Common myeloid progenitor, CD34-positive (primary cell): ENCODE results near the gene WWOX.
A peak's percentile ranks its signal among the peaks of the same experiment; 100 is the strongest.

Source experiments
- CTCF ChIA-PET: fragments of 350-600 bp; sonication (Branson Sonifier 250); formaldehyde crosslinking; loops from one replicate; lab custom pipeline; 2021; ENCODE audit warnings: antibody characterized with exemption; lab: Charles Lee
- POLR2A ChIA-PET: fragments of 350-600 bp; sonication (Branson Sonifier 250); formaldehyde crosslinking; loops from one replicate; lab custom pipeline; 2021; ENCODE audit warnings: antibody characterized with exemption; lab: Charles Lee
- DNase-seq, 3 donors: peaks; one replicate each; pipeline versions ENCODE4 v3.0.0 to v3.0.0-alpha.2; 2013
- H3K27ac ChIP-seq, 2 experiments: 1 replicate in 1 of 2; 2 replicates in 1 of 2; pipeline ENCODE4 v1.7.0; 2013; ENCODE audit warnings: inconsistent platforms in 2 of 2, low read length in 2 of 2, mild to moderate bottlenecking in 2 of 2, low read depth in 1 of 2, moderate library complexity in 1 of 2; ENCODE audit not compliant: severe bottlenecking in 2 of 2, insufficient read depth in 1 of 2, poor library complexity in 1 of 2
- H3K27me3 ChIP-seq, 5 experiments: replicated peaks in 2 of 5; 1 replicate in 3 of 5; 2 replicates in 2 of 5; pipeline versions ENCODE4 v1.6.1 to v1.7.0; 2013; ENCODE audit warnings: low read length in 4 of 5, mild to moderate bottlenecking in 2 of 5, moderate library complexity in 2 of 5, inconsistent platforms in 1 of 5; ENCODE audit not compliant: insufficient read depth in 5 of 5, control insufficient read depth in 4 of 5
- H3K36me3 ChIP-seq, 4 experiments: 1 replicate in 2 of 4; 2 replicates in 2 of 4; pipeline versions ENCODE4 v1.6.1 to v1.7.0; 2013; ENCODE audit warnings: low read length in 3 of 4, control low read depth in 1 of 4, mild to moderate bottlenecking in 1 of 4; ENCODE audit not compliant: control insufficient read depth in 4 of 4, insufficient read depth in 4 of 4
- H3K4me1 ChIP-seq, 4 experiments: 1 replicate in 3 of 4; 2 replicates in 1 of 4; pipeline versions ENCODE4 v1.6.1 to v1.7.1; 2013; ENCODE audit warnings: low read length in 3 of 4, mild to moderate bottlenecking in 3 of 4, control low read depth in 1 of 4, inconsistent platforms in 1 of 4, moderate library complexity in 1 of 4; ENCODE audit not compliant: control insufficient read depth in 4 of 4, insufficient read depth in 4 of 4; ENCODE audit errors: control extremely low read depth in 1 of 4
- H3K4me3 ChIP-seq, 7 experiments: 1 replicate in 4 of 7; 2 replicates in 3 of 7; pipeline versions ENCODE4 v1.5.1 to v1.7.0; 2013; ENCODE audit warnings: mild to moderate bottlenecking in 7 of 7, low read length in 6 of 7, moderate library complexity in 6 of 7, inconsistent platforms in 2 of 7, low read depth in 2 of 7, control low read depth in 1 of 7; ENCODE audit not compliant: insufficient read depth in 4 of 7, control insufficient read depth in 1 of 7; ENCODE audit errors: extremely low read depth in 1 of 7
- H3K9me3 ChIP-seq, 5 experiments: 1 replicate in 4 of 5; 2 replicates in 1 of 5; pipeline versions ENCODE4 v1.6.1 to v1.7.1; 2013; ENCODE audit warnings: low read length in 4 of 5, mild to moderate bottlenecking in 2 of 5, inconsistent platforms in 1 of 5, low read depth in 1 of 5, moderate library complexity in 1 of 5; ENCODE audit not compliant: control insufficient read depth in 4 of 5, insufficient read depth in 2 of 5; ENCODE audit errors: control extremely low read depth in 1 of 5
- WGBS: methylation state at CpG from one replicate; pipeline ENCODE4 v1.1.5; 2013; ENCODE audit not compliant: insufficient coverage; 5-methylcytosine and 5-hydroxymethylcytosine counted together

Gene WWOX

GRCh38 chr16:78438219-78438618 is 338.8 kb downstream of the WWOX start:
- 86% methylated on average over 4 of the region's 4 CpGs for WGBS
- CTCF ChIA-PET: no interaction called here

GRCh38 chr16:78438632-78439031 is 339.2 kb downstream of the WWOX start:
- Histone ChIP-seq H3K9me3 (no peaks in the 10 kb centered on the region), H3K4me3 (no peak overlapping the region), H3K27me3 (no peaks in the 10 kb centered on the region), H3K27ac (no peak overlapping the region), H3K36me3 (peaks cover 0 to 6% (median 2%) of the 10 kb centered on the region in 4 experiments), H3K4me1 (peaks cover 0 to 6% (median 0%) of the 10 kb centered on the region in 4 experiments)
- POLR2A ChIA-PET: no interaction called here
- no peak for DNase-seq
- CTCF ChIA-PET: no interaction called here
- 100% methylated on average over 5 of the region's 13 CpGs for WGBS

More at GRCh38 chr16:78438219-78438618, 338.8 kb downstream of the WWOX start:
- POLR2A ChIA-PET: no interaction called here
- Histone ChIP-seq H3K4me3 (no peak overlapping the region), H3K4me1 (peaks cover 0 to 2% (median 0%) of the 10 kb centered on the region in 4 experiments), H3K9me3 (no peaks in the 10 kb centered on the region), H3K36me3 (peaks cover 0 to 8% (median 2%) of the 10 kb centered on the region in 4 experiments), H3K27ac (no peak overlapping the region), H3K27me3 (no peaks in the 10 kb centered on the region)
- peak in 1 of 3 donors; percentile 12 for DNase-seq

- 100% methylated on average over 1 of the region's 2 CpGs for WGBS
- POLR2A ChIA-PET: no interaction called here
- CTCF ChIA-PET: interaction anchor here (1.2 kb wide), 1 partner anchor 14 kb away, joined by 4 read pairs; no protein-coding TSS in a partner anchor
These were observed 340.2 kb downstream of the WWOX start for GRCh38 chr16:78439646-78440045.

GRCh38 chr16:78441298-78441697 is 341.8 kb downstream of the WWOX start:
- Histone ChIP-seq H3K27me3 (no peaks in the 10 kb centered on the region), H3K4me1 (peaks cover 0 to 13% (median 0%) of the 10 kb centered on the region in 4 experiments), H3K36me3 (no peaks in the 10 kb centered on the region), H3K27ac (no peak overlapping the region), H3K4me3 (no peak overlapping the region), H3K9me3 (no peaks in the 10 kb centered on the region)
- WGBS: 100% methylated on average over 3 of the region's 5 CpGs
- no peak for DNase-seq
- CTCF ChIA-PET: interaction anchor here (0.6 kb wide), 1 partner anchor 17 kb away, joined by 3 read pairs; no protein-coding TSS in a partner anchor
- POLR2A ChIA-PET: no interaction called here

More at GRCh38 chr16:78439646-78440045, 340.2 kb downstream of the WWOX start:
- no peaks in the 10 kb centered on the region for H3K27me3 ChIP-seq
- no peak for DNase-seq
- no peaks in the 10 kb centered on the region for H3K36me3 ChIP-seq
- H3K27ac ChIP-seq: no peak overlapping the region
- H3K9me3 ChIP-seq: no peaks in the 10 kb centered on the region
- peaks cover 0 to 13% (median 0%) of the 10 kb centered on the region in 4 experiments for H3K4me1 ChIP-seq
- H3K4me3 ChIP-seq: no peak overlapping the region

DNA sequence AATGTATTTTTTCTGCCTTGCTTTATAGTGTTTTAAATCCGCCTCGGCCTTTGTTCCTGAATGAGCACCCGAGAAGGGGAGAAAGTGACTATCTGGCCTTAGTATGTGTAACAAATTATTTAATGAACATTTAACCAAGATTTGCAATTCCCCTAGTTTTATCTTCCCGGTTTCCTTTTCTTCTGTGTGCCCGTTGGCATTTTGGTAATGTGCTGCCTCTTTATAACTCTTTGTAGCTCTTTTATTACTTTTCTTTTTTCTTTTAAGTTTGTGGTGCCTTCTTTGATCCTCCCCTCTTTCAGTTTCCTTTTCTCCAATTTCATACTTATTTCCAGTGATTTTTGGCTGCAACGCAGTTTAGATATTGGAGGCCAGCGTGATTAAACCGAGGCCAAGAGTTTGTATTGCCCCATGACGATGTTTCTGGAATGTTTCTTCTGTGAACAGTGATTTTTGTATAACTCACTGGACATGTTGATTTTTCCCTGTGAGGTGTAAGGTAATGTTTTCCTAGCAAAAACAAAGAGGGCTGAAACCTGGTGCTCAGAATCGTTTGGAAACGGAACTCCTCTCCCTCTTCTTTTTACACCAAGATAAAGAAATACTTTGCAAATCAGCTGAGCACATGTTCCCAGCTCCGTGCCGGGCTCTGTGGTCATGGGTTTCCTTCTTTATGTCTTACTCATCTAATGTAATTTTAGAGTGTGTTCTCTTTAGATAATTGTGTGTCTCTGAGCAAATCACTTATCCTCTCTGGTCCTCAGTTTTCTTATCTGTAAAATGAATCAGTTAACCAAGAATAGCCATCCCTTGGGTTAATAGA is 344.3 kb downstream of the WWOX start:
- Histone ChIP-seq H3K36me3 (peaks cover 0 to 2% (median 0%) of the 10 kb centered on the region in 4 experiments), H3K4me1 (peaks cover 0 to 13% (median 0%) of the 10 kb centered on the region in 4 experiments), H3K27ac (no peak overlapping the region), H3K4me3 (peak overlapping the region in 1 of 7 experiments; percentile 5), H3K27me3 (no peaks in the 10 kb centered on the region), H3K9me3 (no peaks in the 10 kb centered on the region)
- 96% methylated on average over 4 of the region's 13 CpGs for WGBS
- CTCF ChIA-PET: no interaction called here
- peak; percentile 38 to 78 (median 62) for DNase-seq
- POLR2A ChIA-PET: interaction anchor here (1.2 kb wide), 1 partner anchor 15 kb away, joined by 5 read pairs; no protein-coding TSS in a partner anchor

DNA sequence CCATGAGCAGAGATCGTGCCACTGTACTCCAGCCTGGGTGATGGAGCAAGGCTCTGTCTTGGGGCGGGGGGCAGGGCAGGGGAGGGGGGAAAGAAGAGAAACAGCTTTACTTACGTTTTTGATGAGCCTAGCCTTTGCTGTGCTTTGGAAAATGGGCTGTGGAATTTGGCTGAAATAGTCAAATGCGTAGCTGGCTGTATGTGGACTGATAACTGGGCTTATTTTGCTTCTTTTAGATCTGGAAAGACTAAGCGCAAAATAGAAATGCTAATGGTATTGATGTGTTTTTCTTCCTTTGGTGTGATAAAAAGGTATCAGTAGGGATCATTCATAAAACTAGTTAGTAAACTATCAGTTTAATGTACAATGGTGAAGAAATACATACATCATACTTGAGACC is 346.4 kb downstream of the WWOX start:
- no peak for DNase-seq
- H3K4me3 ChIP-seq: no peak overlapping the region
- H3K36me3 ChIP-seq: peaks cover 0 to 2% (median 0%) of the 10 kb centered on the region in 4 experiments
- no peaks in the 10 kb centered on the region for H3K27me3 ChIP-seq
- peaks cover 0 to 13% (median 0%) of the 10 kb centered on the region in 4 experiments for H3K4me1 ChIP-seq
- WGBS: 97% methylated on average over 3 of the region's 5 CpGs
- ChIA-PET POLR2A (interaction anchor here (0.6 kb wide), 1 partner anchor 11 kb away, joined by 3 read pairs; no protein-coding TSS in a partner anchor), CTCF (no interaction called here)
- H3K9me3 ChIP-seq: no peaks in the 10 kb centered on the region
- H3K27ac ChIP-seq: no peak overlapping the region

- H3K9me3 ChIP-seq: no peaks in the 10 kb centered on the region
- H3K4me1 ChIP-seq: peaks cover 0 to 13% (median 0%) of the 10 kb centered on the region in 4 experiments
- no peak overlapping the region for H3K4me3 ChIP-seq
- POLR2A ChIA-PET: interaction anchor here (0.6 kb wide), 1 partner anchor 11 kb away, joined by 3 read pairs; no protein-coding TSS in a partner anchor
- no peaks in the 10 kb centered on the region for H3K27me3 ChIP-seq
- WGBS: 100% methylated on average over 1 of the region's 5 CpGs
- H3K27ac ChIP-seq: no peak overlapping the region
- DNase-seq: no peak
- CTCF ChIA-PET: no interaction called here
- peaks cover 0 to 2% (median 0%) of the 10 kb centered on the region in 4 experiments for H3K36me3 ChIP-seq
These were observed 347.0 kb downstream of the WWOX start for GRCh38 chr16:78446486-78446885.
